Stimulated activated CD4-positive, alpha-beta T cell treated with anti-CD3 and anti-CD28 coated beads, Interleukin-1b, Interleukin-23, amount 100 ng/mL, for 48 hours (primary cell): ENCODE data around the gene TRAF3.

Source experiments
- DNase-seq: peaks from one replicate; pipeline ENCODE4 v3.0.0-alpha.2; 2020

The TRAF3 gene

GRCh38 chr14:102778338-102779083 lies 1.3 kb downstream of the TRAF3 start:
- DNase-seq, result peak; percentile 36

- DNase-seq, result no peak
Measured at GRCh38 chr14:102779084-102779462, 1.8 kb downstream of the TRAF3 start.

GRCh38 chr14:102779574-102780315 lies 2.5 kb downstream of the TRAF3 start:
- DNase-seq, result no peak

- DNase-seq, result no peak
Measured at GRCh38 chr14:102781063-102781462, 3.8 kb downstream of the TRAF3 start.

- no peak for DNase-seq
Measured at GRCh38 chr14:102782974-102783373, 5.7 kb downstream of the TRAF3 start.

- DNase-seq, result no peak
Measured at GRCh38 chr14:102784892-102785594, 7.8 kb downstream of the TRAF3 start.

GRCh38 chr14:102785595-102785963 lies 8.3 kb downstream of the TRAF3 start:
- DNase-seq, result no peak

- peak; percentile 52 for DNase-seq
Measured at GRCh38 chr14:102786768-102787167, 9.5 kb downstream of the TRAF3 start.

GRCh38 chr14:102789349-102789748 lies 12.1 kb downstream of the TRAF3 start:
- DNase-seq, result no peak

GRCh38 chr14:102793531-102794328 lies 16.5 kb downstream of the TRAF3 start:
- no peak for DNase-seq

- DNase-seq, result peak; percentile 40
Measured at GRCh38 chr14:102795060-102795925, 18.0 kb downstream of the TRAF3 start.

- no peak for DNase-seq
Measured at GRCh38 chr14:102796661-102797190, 19.5 kb downstream of the TRAF3 start.

- DNase-seq, result no peak
Measured at GRCh38 chr14:102798926-102799325, 21.7 kb downstream of the TRAF3 start.

GRCh38 chr14:102799684-102800562 lies 22.7 kb downstream of the TRAF3 start:
- DNase-seq, result no peak

GRCh38 chr14:102802834-102803523 lies 25.7 kb downstream of the TRAF3 start:
- no peak for DNase-seq

- DNase-seq, result no peak
Measured at GRCh38 chr14:102804858-102805257, 27.6 kb downstream of the TRAF3 start.

GRCh38 chr14:102805371-102805891 lies 28.2 kb downstream of the TRAF3 start:
- peak; percentile 56 for DNase-seq

- DNase-seq, result no peak
Measured at GRCh38 chr14:102805941-102806340, 28.7 kb downstream of the TRAF3 start.

GRCh38 chr14:102806447-102806846 lies 29.2 kb downstream of the TRAF3 start:
- DNase-seq, result no peak

- DNase-seq, result no peak
Measured at GRCh38 chr14:102807013-102807406, 29.8 kb downstream of the TRAF3 start.
